Astrocyte (in vitro differentiated cells and primary cell): ENCODE results near the gene LIMK2. TPM values are rescaled to one million over a fixed set of nuclear protein-coding genes. Genes with fewer than 3 reads are reported as not detected.
"Not testable (repeated sequence)": the region's sequence is repeated elsewhere in the genome, so short reads cannot be mapped to it uniquely, and the experiment has no call there.

ENCODE experiments used
- DNase-seq: peaks from one replicate; pipeline ENCODE4 v3.0.0-alpha.2; 2010; ENCODE audit warnings: low read depth
- FAIRE-seq: peaks from 2 replicates; lab custom pipeline; 2011; peaks lifted over from hg19 to GRCh38; lab: Jason Lieb, UNC
- H2AFZ ChIP-seq: 2 replicates; pipeline ENCODE4 v1.6.0; 2012; ENCODE audit warnings: low read depth, low read length, inconsistent platforms
- H3K27ac ChIP-seq: 2 replicates; pipeline ENCODE4 v1.5.1; 2011; ENCODE audit warnings: low read depth, low read length, inconsistent platforms
- H3K27me3 ChIP-seq: 2 replicates; pipeline ENCODE4 v1.6.0; 2011; ENCODE audit warnings: low read length, inconsistent platforms; ENCODE audit not compliant: insufficient read depth
- H3K36me3 ChIP-seq: 2 replicates; pipeline ENCODE4 v1.5.1; 2011; ENCODE audit warnings: low read length, inconsistent platforms; ENCODE audit not compliant: insufficient read depth
- H3K4me1 ChIP-seq: 2 replicates; pipeline ENCODE4 v1.5.1; 2011; ENCODE audit warnings: low read length, inconsistent platforms; ENCODE audit not compliant: insufficient read depth
- H3K4me2 ChIP-seq: 2 replicates; pipeline ENCODE4 v1.6.0; 2012; ENCODE audit warnings: low read length, inconsistent platforms
- H3K4me3 ChIP-seq: 2 replicates; pipeline ENCODE4 v1.5.1; 2011; ENCODE audit warnings: low read depth, mild to moderate bottlenecking, low read length, inconsistent platforms; ENCODE audit not compliant: insufficient read depth
- H3K79me2 ChIP-seq: 2 replicates; pipeline ENCODE4 v1.6.0; 2012; ENCODE audit warnings: mild to moderate bottlenecking, low read length, inconsistent platforms; ENCODE audit not compliant: insufficient read depth
- H3K9ac ChIP-seq: 2 replicates; pipeline ENCODE4 v1.6.0; 2012; ENCODE audit warnings: mild to moderate bottlenecking, low read length, inconsistent platforms
- H3K9me3 ChIP-seq: 2 replicates; pipeline ENCODE4 v1.5.1; 2012; ENCODE audit warnings: low read depth, mild to moderate bottlenecking, low read length, inconsistent platforms; ENCODE audit not compliant: insufficient read depth
- H4K20me1 ChIP-seq: 2 replicates; pipeline ENCODE4 v1.6.0; 2012; ENCODE audit warnings: low read length, inconsistent platforms; ENCODE audit not compliant: insufficient read depth
- H3K27ac Mint-ChIP-seq: one replicate; pipeline ENCODE4 v1.8.0; 2021; ENCODE audit warnings: mild to moderate bottlenecking, mixed read lengths; ENCODE audit not compliant: unreplicated experiment
- H3K27me3 Mint-ChIP-seq: one replicate; pipeline ENCODE4 v1.8.0; 2021; ENCODE audit warnings: low read depth, mixed read lengths; ENCODE audit not compliant: unreplicated experiment
- H3K36me3 Mint-ChIP-seq: one replicate; pipeline ENCODE4 v1.8.0; 2021; ENCODE audit warnings: low read depth, mixed read lengths; ENCODE audit not compliant: unreplicated experiment
- H3K4me1 Mint-ChIP-seq: one replicate; pipeline ENCODE4 v1.8.0; 2021; ENCODE audit warnings: low read depth, mixed read lengths; ENCODE audit not compliant: unreplicated experiment
- H3K4me3 Mint-ChIP-seq: one replicate; pipeline ENCODE4 v1.8.0; 2021; ENCODE audit warnings: mild to moderate bottlenecking, moderate library complexity, mixed read lengths; ENCODE audit not compliant: unreplicated experiment
- H3K9me3 Mint-ChIP-seq: one replicate; pipeline ENCODE4 v1.8.0; 2021; ENCODE audit warnings: mild to moderate bottlenecking, mixed read lengths; ENCODE audit not compliant: unreplicated experiment
- EZH2 ChIP-seq: IDR thresholded peaks from 2 replicates; pipeline ENCODE4 v1.6.1; 2012; ENCODE audit warnings: mild to moderate bottlenecking, low read length, inconsistent platforms; ENCODE audit not compliant: insufficient read depth
- total RNA-seq: library from RNA; stranded (reverse); gene quantifications from 2 replicates; pipeline ENCODE4 v1.2.1, GENCODE V29; 2021
- TF ChIP-seq, protein P1 (sequence below): IDR thresholded peaks from 2 replicates; pipeline ENCODE4 v1.5.1; 2011; ENCODE audit warnings: low read depth, mild to moderate bottlenecking, inconsistent platforms, low read length, moderate library complexity; ENCODE audit not compliant: insufficient read depth

LIMK2 gene
- total RNA-seq, 1 donor from 2014 or later: 128 TPM

- Histone ChIP-seq H3K4me2 (no peak overlapping the region), H3K4me3 (no peak overlapping the region), H3K36me3 (no peaks in the 10 kb centered on the region), H2AFZ (no peak overlapping the region), H3K79me2 (peaks cover 47% of the 10 kb centered on the region), H3K27ac (no peak overlapping the region), H3K4me1 (no peaks in the 10 kb centered on the region), H4K20me1 (peaks cover 27% of the 10 kb centered on the region), H3K9ac (no peak overlapping the region), H3K9me3 (no peaks in the 10 kb centered on the region), H3K27me3 (no peaks in the 10 kb centered on the region)
- no peak for FAIRE-seq
- no peak overlapping the region for H3K4me3 Mint-ChIP-seq
- peaks cover 15% of the 10 kb centered on the region for H3K36me3 Mint-ChIP-seq
- DNase-seq: no peak
- no peak overlapping the region for H3K27ac Mint-ChIP-seq
- H3K4me1 Mint-ChIP-seq: peaks cover 5% of the 10 kb centered on the region
- no peak for TF ChIP-seq EZH2
- TF ChIP-seq, protein P1, sequence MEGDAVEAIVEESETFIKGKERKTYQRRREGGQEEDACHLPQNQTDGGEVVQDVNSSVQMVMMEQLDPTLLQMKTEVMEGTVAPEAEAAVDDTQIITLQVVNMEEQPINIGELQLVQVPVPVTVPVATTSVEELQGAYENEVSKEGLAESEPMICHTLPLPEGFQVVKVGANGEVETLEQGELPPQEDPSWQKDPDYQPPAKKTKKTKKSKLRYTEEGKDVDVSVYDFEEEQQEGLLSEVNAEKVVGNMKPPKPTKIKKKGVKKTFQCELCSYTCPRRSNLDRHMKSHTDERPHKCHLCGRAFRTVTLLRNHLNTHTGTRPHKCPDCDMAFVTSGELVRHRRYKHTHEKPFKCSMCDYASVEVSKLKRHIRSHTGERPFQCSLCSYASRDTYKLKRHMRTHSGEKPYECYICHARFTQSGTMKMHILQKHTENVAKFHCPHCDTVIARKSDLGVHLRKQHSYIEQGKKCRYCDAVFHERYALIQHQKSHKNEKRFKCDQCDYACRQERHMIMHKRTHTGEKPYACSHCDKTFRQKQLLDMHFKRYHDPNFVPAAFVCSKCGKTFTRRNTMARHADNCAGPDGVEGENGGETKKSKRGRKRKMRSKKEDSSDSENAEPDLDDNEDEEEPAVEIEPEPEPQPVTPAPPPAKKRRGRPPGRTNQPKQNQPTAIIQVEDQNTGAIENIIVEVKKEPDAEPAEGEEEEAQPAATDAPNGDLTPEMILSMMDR: no peak
- no peaks in the 10 kb centered on the region for H3K27me3 Mint-ChIP-seq
- no peaks in the 10 kb centered on the region for H3K9me3 Mint-ChIP-seq
Observed at GRCh38 chr22:31187627-31188026, 24.5 kb upstream of the LIMK2 start.

- TF ChIP-seq, protein P1: no peak
- no peak for TF ChIP-seq EZH2
- H3K4me1 Mint-ChIP-seq: peaks cover 11% of the 10 kb centered on the region
- no peaks in the 10 kb centered on the region for H3K27me3 Mint-ChIP-seq
- H3K27ac Mint-ChIP-seq: no peak overlapping the region
- no peaks in the 10 kb centered on the region for H3K9me3 Mint-ChIP-seq
- Histone ChIP-seq H3K4me2 (no peak overlapping the region), H3K79me2 (peaks cover 24% of the 10 kb centered on the region), H4K20me1 (peaks cover 18% of the 10 kb centered on the region), H3K36me3 (peaks cover 13% of the 10 kb centered on the region), H3K27me3 (no peaks in the 10 kb centered on the region), H2AFZ (no peak overlapping the region), H3K4me1 (no peaks in the 10 kb centered on the region), H3K27ac (no peak overlapping the region), H3K9me3 (no peaks in the 10 kb centered on the region), H3K9ac (no peak overlapping the region), H3K4me3 (no peak overlapping the region)
- H3K4me3 Mint-ChIP-seq: no peak overlapping the region
- FAIRE-seq: no peak
- H3K36me3 Mint-ChIP-seq: peaks cover 15% of the 10 kb centered on the region
- DNase-seq: no peak
Observed at GRCh38 chr22:31192513-31192912, 19.6 kb upstream of the LIMK2 start.

DNA sequence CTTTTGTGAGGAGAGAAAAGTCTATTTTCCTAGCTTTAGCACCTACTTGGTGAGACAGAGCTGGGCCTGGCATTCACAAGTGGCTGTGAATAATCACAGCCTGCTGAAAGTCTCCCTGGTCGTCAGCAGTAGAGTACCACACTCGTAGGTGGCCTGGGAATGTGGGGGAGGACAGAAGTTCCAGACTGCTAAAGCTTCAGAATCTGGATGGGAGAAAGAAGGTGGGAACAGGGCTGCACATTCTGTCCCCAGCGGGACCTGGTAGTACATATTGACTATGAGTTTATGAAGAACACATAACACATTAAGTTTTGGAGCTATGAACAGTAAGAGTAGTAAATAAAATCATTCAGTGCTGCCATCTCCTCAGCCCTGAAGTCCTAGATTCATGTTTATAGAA, 19.0 kb upstream of the LIMK2 start:
- Histone ChIP-seq H3K36me3 (peaks cover 13% of the 10 kb centered on the region), H3K27ac (no peak overlapping the region), H3K9ac (no peak overlapping the region), H3K79me2 (peaks cover 20% of the 10 kb centered on the region), H3K9me3 (no peaks in the 10 kb centered on the region), H4K20me1 (peaks cover 18% of the 10 kb centered on the region), H3K4me1 (no peaks in the 10 kb centered on the region), H3K4me2 (no peak overlapping the region), H2AFZ (no peak overlapping the region), H3K4me3 (no peak overlapping the region), H3K27me3 (no peaks in the 10 kb centered on the region)
- no peak for DNase-seq
- Mint-ChIP-seq H3K4me3 (no peak overlapping the region), H3K4me1 (peaks cover 11% of the 10 kb centered on the region), H3K9me3 (no peaks in the 10 kb centered on the region), H3K36me3 (peaks cover 15% of the 10 kb centered on the region), H3K27me3 (no peaks in the 10 kb centered on the region), H3K27ac (no peak overlapping the region)
- FAIRE-seq: no peak
- no peak for TF ChIP-seq EZH2
- TF ChIP-seq, protein P1: no peak

DNA sequence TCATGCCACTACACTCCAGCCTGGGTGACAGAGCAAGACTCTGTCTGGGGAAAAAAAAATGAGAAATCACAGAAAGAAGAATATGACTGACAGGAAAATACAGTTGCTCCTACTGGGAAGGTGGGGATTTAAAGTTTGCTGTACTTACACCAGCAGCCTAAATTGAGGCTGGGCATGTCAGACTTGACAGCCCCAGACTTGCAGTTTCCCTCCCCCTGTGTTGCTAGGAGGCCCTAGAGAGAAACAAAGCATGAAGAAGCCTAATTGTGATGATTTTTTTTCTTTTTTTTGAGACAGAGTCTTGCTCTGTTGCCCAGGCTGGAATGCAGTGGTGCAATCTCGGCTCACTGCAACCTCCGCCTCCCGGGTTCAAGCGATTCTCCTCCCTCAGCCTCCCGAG, 17.4 kb upstream of the LIMK2 start:
- not testable (repeated sequence) for H3K4me3 Mint-ChIP-seq, H3K9me3 Mint-ChIP-seq, H3K4me2 ChIP-seq, H3K27ac Mint-ChIP-seq, H3K27me3 Mint-ChIP-seq, H3K4me1 ChIP-seq, H3K27me3 ChIP-seq, FAIRE-seq, DNase-seq, H3K4me3 ChIP-seq, H3K9me3 ChIP-seq, H3K27ac ChIP-seq, H2AFZ ChIP-seq, H3K9ac ChIP-seq
- peaks cover 18% of the 10 kb centered on the region for H3K36me3 Mint-ChIP-seq
- Histone ChIP-seq H4K20me1 (peaks cover 17% of the 10 kb centered on the region), H3K36me3 (peaks cover 13% of the 10 kb centered on the region), H3K79me2 (peaks cover 13% of the 10 kb centered on the region)
- H3K4me1 Mint-ChIP-seq: peaks cover 11% of the 10 kb centered on the region
